Endothelial cell (in vitro differentiated cells): ENCODE measurements around the gene TBXA2R. TPM values are rescaled to one million over a fixed set of nuclear protein-coding genes. Genes with fewer than 3 reads are reported as not detected.
"Not testable (repeated sequence)": the region's sequence is repeated elsewhere in the genome, so short reads cannot be mapped to it uniquely, and the experiment has no call there.

Experiments
- DNase-seq: peaks from one replicate; pipeline ENCODE4 v3.0.0; 2021; ENCODE audit warnings: low spot score
- H3K27ac Mint-ChIP-seq: one replicate; pipeline ENCODE4 v1.8.0; 2021; ENCODE audit warnings: mixed read lengths, inconsistent platforms; ENCODE audit not compliant: unreplicated experiment
- H3K27me3 Mint-ChIP-seq: one replicate; pipeline ENCODE4 v1.8.0; 2021; ENCODE audit warnings: mild to moderate bottlenecking, moderate library complexity, mixed read lengths, inconsistent platforms; ENCODE audit not compliant: unreplicated experiment
- H3K36me3 Mint-ChIP-seq: one replicate; pipeline ENCODE4 v1.8.0; 2021; ENCODE audit warnings: mild to moderate bottlenecking, low read depth, mixed read lengths, inconsistent platforms; ENCODE audit not compliant: unreplicated experiment
- H3K4me1 Mint-ChIP-seq: one replicate; pipeline ENCODE4 v1.8.0; 2021; ENCODE audit warnings: mild to moderate bottlenecking, mixed read lengths, inconsistent platforms; ENCODE audit not compliant: unreplicated experiment
- H3K4me3 Mint-ChIP-seq: one replicate; pipeline ENCODE4 v1.8.0; 2021; ENCODE audit warnings: mild to moderate bottlenecking, mixed read lengths, inconsistent platforms; ENCODE audit not compliant: unreplicated experiment
- H3K9me3 Mint-ChIP-seq: one replicate; pipeline ENCODE4 v1.8.0; 2021; ENCODE audit warnings: mixed read lengths, inconsistent platforms; ENCODE audit not compliant: unreplicated experiment
- CTCF ChIP-seq: fragments of 200-600 bp; sonication (generic); IDR thresholded peaks from one replicate; pipeline ENCODE4 v1.5.0; 2021; ENCODE audit warnings: antibody characterized with exemption; ENCODE audit not compliant: unreplicated experiment
- total RNA-seq: library from RNA; stranded (reverse); fragmentation: NEBNext Ultra II Directional; extraction: Animal tissue kit (Norgen Biotek cat#: 25700); gene quantifications from one replicate; pipeline ENCODE4 v1.2.1, GENCODE V29; 2021; ENCODE audit not compliant: unreplicated experiment

Gene TBXA2R
- total RNA-seq, 1 donor from 2014 or later: 7.3 TPM

DNA sequence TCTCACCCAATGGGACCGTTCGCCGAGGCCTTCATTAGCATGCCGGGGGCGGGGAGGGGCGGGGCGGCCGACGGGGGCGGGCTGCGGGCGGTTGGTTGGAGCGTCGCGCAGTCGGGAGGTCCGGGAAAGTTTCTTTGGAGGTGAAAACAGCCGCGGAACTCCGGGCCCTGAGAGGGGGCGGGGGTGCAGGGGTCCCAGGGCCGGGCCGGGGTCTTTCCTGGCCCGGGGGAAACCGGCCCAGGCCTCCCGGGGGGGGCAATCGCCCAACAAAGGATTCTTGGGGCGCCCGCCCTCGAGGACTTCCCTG lies 33.9 kb downstream of the TBXA2R start, which contains the start of gene HMG20B:
HMG20B (plus strand) TSS at position 90 of the 307 bp plus-strand sequence. CDS start 366 bp downstream, outside the sequence.
- TF ChIP-seq CTCF: no peak
- DNase-seq: no peak
- Mint-ChIP-seq H3K27ac (no peak within 1 kb of the TSS), H3K4me3 (peak within 1 kb of the TSS; percentile 84), H3K27me3 (peaks cover 20% of the 10 kb centered on the region), H3K9me3 (no peaks in the 10 kb centered on the region), H3K4me1 (peaks cover 12% of the 10 kb centered on the region), H3K36me3 (peaks cover 12% of the 10 kb centered on the region)

- peak; percentile 99 for DNase-seq
- H3K4me1 Mint-ChIP-seq: peaks cover 12% of the 10 kb centered on the region
- TF ChIP-seq CTCF: no peak
- H3K27ac Mint-ChIP-seq: no peak overlapping the region
- peaks cover 17% of the 10 kb centered on the region for H3K27me3 Mint-ChIP-seq
- H3K36me3 Mint-ChIP-seq: peaks cover 12% of the 10 kb centered on the region
- no peaks in the 10 kb centered on the region for H3K9me3 Mint-ChIP-seq
- H3K4me3 Mint-ChIP-seq: peak overlapping the region; percentile 83
Observed at GRCh38 chr19:3572132-3572854, 34.4 kb downstream of the TBXA2R start.

DNA sequence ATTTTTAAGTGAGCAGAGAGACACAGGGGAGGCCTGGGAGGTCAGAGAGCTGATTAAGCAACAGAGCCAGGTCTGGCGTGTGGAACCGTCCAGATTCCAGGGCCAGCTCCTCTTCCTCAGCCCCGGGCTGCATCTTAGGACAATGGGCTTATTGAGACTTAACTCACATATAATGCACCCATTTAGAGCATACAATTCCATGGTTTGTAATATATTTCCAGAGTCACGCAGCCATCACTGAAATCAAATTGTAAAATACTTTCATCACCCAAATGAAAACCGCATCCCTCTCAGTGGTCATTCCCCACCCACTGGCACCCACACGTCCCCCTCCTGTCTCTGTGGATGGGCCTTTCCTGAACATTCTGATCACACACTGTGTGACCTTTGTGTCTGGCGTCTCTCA lies 36.1 kb downstream of the TBXA2R start:
- no peaks in the 10 kb centered on the region for H3K9me3 Mint-ChIP-seq
- H3K27me3 Mint-ChIP-seq: peaks cover 15% of the 10 kb centered on the region
- no peak for DNase-seq
- H3K4me3 Mint-ChIP-seq: no peak overlapping the region
- H3K36me3 Mint-ChIP-seq: peaks cover 12% of the 10 kb centered on the region
- TF ChIP-seq CTCF: no peak
- H3K4me1 Mint-ChIP-seq: peaks cover 9% of the 10 kb centered on the region
- no peak overlapping the region for H3K27ac Mint-ChIP-seq

DNA sequence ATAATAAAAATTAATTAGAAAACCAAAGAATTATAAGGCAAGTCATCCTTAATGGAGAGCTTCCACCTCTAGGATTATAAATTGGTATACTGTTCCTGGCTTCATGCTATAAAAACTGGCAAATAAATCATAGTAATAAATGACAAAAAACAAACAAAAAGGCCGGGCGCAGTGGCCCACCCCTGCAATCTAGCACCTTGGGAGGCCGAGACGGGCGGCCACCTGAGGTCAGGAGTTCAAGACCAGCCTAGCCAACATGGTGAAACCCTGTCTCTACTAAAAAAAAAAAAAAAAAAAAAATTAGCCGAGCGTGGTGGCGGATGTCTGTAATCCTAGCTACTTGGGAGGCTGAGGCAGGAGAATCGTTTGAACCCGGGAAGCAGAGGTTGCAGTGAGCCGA lies 36.6 kb downstream of the TBXA2R start:
- not testable (repeated sequence) for H3K9me3 Mint-ChIP-seq, H3K27me3 Mint-ChIP-seq, DNase-seq, H3K27ac Mint-ChIP-seq, H3K4me3 Mint-ChIP-seq, H3K36me3 Mint-ChIP-seq, H3K4me1 Mint-ChIP-seq

DNA sequence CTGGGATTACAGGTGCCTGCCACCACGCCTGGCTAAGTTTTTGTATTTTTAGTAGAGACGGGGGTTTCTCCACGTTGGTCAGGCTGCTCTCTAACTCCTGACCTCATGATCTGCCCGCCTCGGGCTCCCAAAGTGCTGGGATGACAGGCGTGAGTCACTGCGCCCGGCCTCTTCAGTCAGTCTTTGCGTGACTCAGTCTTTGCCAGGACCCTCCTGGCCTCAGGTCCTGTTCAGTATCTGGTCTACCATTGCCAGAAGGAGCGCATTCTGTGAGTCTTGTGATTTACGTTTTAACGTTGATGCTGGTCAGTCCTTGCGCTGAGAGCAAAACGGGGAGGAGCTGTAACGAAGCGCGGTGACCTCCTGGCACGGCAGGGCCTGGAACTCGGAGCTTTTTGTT lies 41.5 kb downstream of the TBXA2R start:
- H3K4me3 Mint-ChIP-seq: no peak overlapping the region
- H3K27ac Mint-ChIP-seq: no peak overlapping the region
- no peak for DNase-seq
- H3K27me3 Mint-ChIP-seq: peaks cover 3% of the 10 kb centered on the region
- H3K4me1 Mint-ChIP-seq: no peaks in the 10 kb centered on the region
- no peak for TF ChIP-seq CTCF
- no peaks in the 10 kb centered on the region for H3K36me3 Mint-ChIP-seq
- no peaks in the 10 kb centered on the region for H3K9me3 Mint-ChIP-seq
